HEK293T (cell line): Measurements from ENCODE around the gene CPNE2.

Experiments used
- CTCF ChIA-PET: fragments of 350-600 bp; formaldehyde crosslinking; extraction: SDS; loops from one replicate; lab custom pipeline; 2021; ENCODE audit warnings: antibody characterized with exemption, inconsistent platforms; lab: Yijun Ruan, JAX
- POLR2A ChIA-PET: fragments of 350-600 bp; formaldehyde crosslinking; extraction: SDS; loops from one replicate; lab custom pipeline; 2020; ENCODE audit warnings: antibody characterized with exemption, inconsistent platforms; lab: Yijun Ruan, JAX
- DNase-seq: peaks from one replicate; pipeline ENCODE4 v3.0.0; 2012; ENCODE audit warnings: mixed read lengths; ENCODE audit errors: extremely low spot score
- ARNT ChIP-seq: fragments of 450-650 bp; IDR thresholded peaks from 2 replicates; pipeline ENCODE4 v1.6.1; 2017; ENCODE audit warnings: mild to moderate bottlenecking
- BHLHE40 ChIP-seq: fragments of 450-650 bp; IDR thresholded peaks from 2 replicates; pipeline ENCODE4 v1.6.1; 2016; ENCODE audit warnings: mild to moderate bottlenecking, moderate library complexity, borderline replicate concordance
- CTBP1 ChIP-seq: fragments of 450-650 bp; IDR thresholded peaks from 2 replicates; pipeline ENCODE4 v1.6.1; 2016; ENCODE audit warnings: borderline replicate concordance
- ELF4 ChIP-seq: fragments of 450-650 bp; IDR thresholded peaks from 2 replicates; pipeline ENCODE4 v1.6.1; 2017; ENCODE audit warnings: antibody characterized with exemption
- FOXA1 ChIP-seq: fragments of 450-650 bp; IDR thresholded peaks from 2 replicates; pipeline ENCODE4 v1.6.1; 2016; ENCODE audit warnings: mild to moderate bottlenecking
- FOXK2 ChIP-seq: fragments of 450-650 bp; IDR thresholded peaks from 2 replicates; pipeline ENCODE4 v1.6.1; 2016; ENCODE audit warnings: mild to moderate bottlenecking
- FOXM1 ChIP-seq: fragments of 450-650 bp; IDR thresholded peaks from 2 replicates; pipeline ENCODE4 v1.6.1; 2017; ENCODE audit warnings: mild to moderate bottlenecking, borderline replicate concordance
- HDGF ChIP-seq: fragments of 450-650 bp; IDR thresholded peaks from 2 replicates; pipeline ENCODE4 v1.6.1; 2017; ENCODE audit warnings: antibody characterized with exemption, borderline replicate concordance
- L3MBTL2 ChIP-seq: fragments of 450-650 bp; conservative IDR thresholded peaks from 2 replicates; pipeline ENCODE4 v1.6.1; 2016; ENCODE audit warnings: mild to moderate bottlenecking
- LEF1 ChIP-seq: fragments of 450-650 bp; IDR thresholded peaks from 2 replicates; pipeline ENCODE4 v1.6.1; 2017; ENCODE audit warnings: mild to moderate bottlenecking, borderline replicate concordance
- NFRKB ChIP-seq: fragments of 450-650 bp; IDR thresholded peaks from 2 replicates; pipeline ENCODE4 v1.6.1; 2016; ENCODE audit warnings: mild to moderate bottlenecking, moderate library complexity
- PKNOX1 ChIP-seq: fragments of 450-650 bp; IDR thresholded peaks from 2 replicates; pipeline ENCODE4 v1.6.1; 2016
- SP1 ChIP-seq: fragments of 450-650 bp; IDR thresholded peaks from 2 replicates; pipeline ENCODE4 v1.6.1; 2017
- SUZ12 ChIP-seq: fragments of 450-650 bp; IDR thresholded peaks from 2 replicates; pipeline ENCODE4 v1.6.1; 2016; ENCODE audit warnings: mild to moderate bottlenecking
- TARDBP ChIP-seq: fragments of 450-650 bp; IDR thresholded peaks from 2 replicates; pipeline ENCODE4 v1.6.1; 2016
- ZNF384 ChIP-seq: fragments of 450-650 bp; IDR thresholded peaks from 2 replicates; pipeline ENCODE4 v1.6.1; 2016

The CPNE2 gene

GRCh38 chr16:57049678-57050077, 42.7 kb upstream of the CPNE2 start:
- CTCF ChIA-PET, result no interaction called here
- no peak for TF ChIP-seq SP1

DNA sequence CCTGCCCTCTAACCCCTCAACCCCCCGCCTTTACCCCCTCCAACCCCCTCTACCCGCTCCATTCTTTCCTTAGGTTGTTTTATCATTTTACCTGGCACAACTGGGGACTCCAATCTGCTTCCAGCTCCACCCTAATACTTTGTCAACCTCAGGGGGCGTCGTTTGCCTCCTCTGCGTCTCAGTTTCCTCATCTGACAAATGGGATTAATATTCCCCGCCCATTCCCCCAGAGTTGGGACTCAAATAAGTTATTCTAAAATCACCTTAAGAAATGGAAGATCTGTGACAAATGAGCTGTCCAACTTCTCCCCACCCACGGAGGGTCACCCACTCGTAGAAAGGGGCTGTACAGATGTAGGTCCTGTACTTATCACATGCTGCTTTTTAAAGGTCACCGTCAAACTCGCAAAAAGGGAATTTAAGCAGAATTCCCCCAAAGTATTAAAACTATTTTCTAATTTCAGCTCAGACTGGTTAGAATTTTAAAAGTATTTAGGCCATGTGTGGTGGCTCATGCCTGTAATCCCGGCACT, 40.6 kb upstream of the CPNE2 start:
- CTCF ChIA-PET, result interaction anchor here (0.6 to 1.3 kb wide), 2 partner anchors 88 to 350 kb away, joined by 3 to 5 read pairs; no protein-coding TSS in a partner anchor
- no peak for DNase-seq
- POLR2A ChIA-PET, result no interaction called here
- TF ChIP-seq FOXA1 (no peak), ARNT (no peak), FOXM1 (no peak), FOXK2 (no peak), SP1 (no peak), TARDBP (no peak), LEF1 (no peak), HDGF (no peak), ELF4 (no peak), NFRKB (no peak), CTBP1 (no peak), ZNF384 (no peak), SUZ12 (no peak), L3MBTL2 (no peak), PKNOX1 (no peak), BHLHE40 (no peak)

More at GRCh38 chr16:57049678-57050077, 42.7 kb upstream of the CPNE2 start:
- POLR2A ChIA-PET, result no interaction called here
- DNase-seq, result no peak

DNA sequence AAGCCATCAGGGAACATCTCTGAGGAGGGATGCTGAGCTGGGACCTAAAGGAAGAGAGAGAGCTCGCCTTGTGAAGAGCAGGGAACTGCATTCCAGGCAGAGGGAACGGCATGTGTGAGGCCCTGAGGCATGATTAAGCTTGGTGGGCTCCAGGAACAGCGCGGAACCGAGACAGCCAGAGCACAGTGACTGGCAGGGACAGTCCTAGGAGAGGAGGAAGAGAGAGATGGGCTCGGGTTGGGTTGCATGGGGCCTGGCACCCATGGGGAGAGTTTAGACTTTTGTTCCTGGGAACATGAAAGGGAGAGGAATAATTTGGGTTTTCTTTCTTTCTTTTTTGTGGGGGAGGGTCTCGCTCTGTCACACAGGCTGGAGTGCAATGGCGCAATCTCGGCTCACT, 39.2 kb upstream of the CPNE2 start:
- TF ChIP-seq LEF1 (no peak), SP1 (no peak), ELF4 (no peak), NFRKB (no peak), TARDBP (no peak), ZNF384 (no peak), CTBP1 (no peak), ARNT (no peak), FOXK2 (no peak), FOXA1 (no peak), SUZ12 (no peak), L3MBTL2 (no peak), FOXM1 (no peak), HDGF (no peak), BHLHE40 (no peak)
- DNase-seq, result no peak
- ChIA-PET CTCF (no interaction called here), POLR2A (no interaction called here)

DNA sequence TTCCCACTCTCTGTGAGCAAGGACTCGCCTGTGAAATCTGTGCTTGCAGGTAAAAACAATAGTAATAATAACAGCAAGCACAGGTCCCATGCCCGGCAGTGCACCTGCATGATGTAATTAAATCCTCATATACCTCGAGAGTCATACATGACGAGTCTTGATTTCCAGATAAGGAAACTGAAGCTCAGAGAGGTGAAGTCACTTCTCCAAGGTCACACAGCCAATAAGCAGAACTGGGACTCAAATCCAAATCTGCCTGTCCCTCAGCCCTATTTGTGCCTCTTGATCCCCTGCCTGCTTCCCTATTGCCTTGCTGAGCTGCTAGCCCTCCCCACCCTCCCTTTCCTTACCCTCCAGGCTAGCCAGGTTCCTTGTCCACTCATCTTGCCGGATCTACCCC, 38.0 kb upstream of the CPNE2 start:
- CTCF ChIA-PET, result no interaction called here
- POLR2A ChIA-PET, result interaction anchor here (0.9 kb wide), 1 partner anchor 8 kb away, joined by 3 read pairs; no protein-coding TSS in a partner anchor
- TF ChIP-seq LEF1, result no peak
- TF ChIP-seq CTBP1, result no peak
- TF ChIP-seq ELF4, result no peak
- TF ChIP-seq TARDBP, result no peak
- no peak for DNase-seq

- ChIA-PET CTCF (no interaction called here), POLR2A (interaction anchor here (0.9 kb wide), 1 partner anchor 9 kb away, joined by 3 read pairs; no protein-coding TSS in a partner anchor)
- TF ChIP-seq ZNF384 (no peak), TARDBP (no peak), SP1 (no peak), SUZ12 (no peak), NFRKB (no peak), LEF1 (no peak)
- DNase-seq, result no peak
These were observed 37.6 kb upstream of the CPNE2 start for GRCh38 chr16:57054771-57055170.

GRCh38 chr16:57055671-57056070, 36.7 kb upstream of the CPNE2 start:
- CTCF ChIA-PET, result no interaction called here
- no peak for DNase-seq
- TF ChIP-seq CTBP1, result no peak
- TF ChIP-seq FOXK2, result no peak
- no peak for TF ChIP-seq FOXA1
- TF ChIP-seq PKNOX1, result no peak
- no peak for TF ChIP-seq NFRKB
- no peak for TF ChIP-seq L3MBTL2
- POLR2A ChIA-PET, result no interaction called here

- ChIA-PET POLR2A (no interaction called here), CTCF (no interaction called here)
- DNase-seq, result no peak
- TF ChIP-seq HDGF (no peak), FOXM1 (no peak), SUZ12 (no peak), FOXK2 (no peak), SP1 (no peak), TARDBP (no peak), ARNT (no peak), BHLHE40 (no peak), ZNF384 (no peak), LEF1 (no peak), CTBP1 (no peak)
These were observed 34.0 kb upstream of the CPNE2 start for GRCh38 chr16:57058291-57058861.
